NOMO-1 treated with DMSO at 0.1 percent for 48 hours (cell line): ENCODE measurements around the gene RNF41.
"Not testable (repeated sequence)": the region's sequence is repeated elsewhere in the genome, so short reads cannot be mapped to it uniquely, and the experiment has no call there.

Experiments
- DNase-seq: peaks from one replicate; lab custom pipeline; 2025; ENCODE audit not compliant: unreplicated experiment; lab: John Stamatoyannopoulos, UW

RNF41 gene

GRCh38 chr12:56221757-56222530, at the start of gene RNF41:
TSS of gene RNF41 (minus strand) at chr12:56221922. CDS start at chr12:56214047, 7,875 bp downstream.
- peak; percentile 97 for DNase-seq

GRCh38 chr12:56271031-56271430, 49.3 kb upstream of the RNF41 start:
- DNase-seq: no peak

GRCh38 chr12:56267443-56268071, 45.8 kb upstream of the RNF41 start:
- DNase-seq: no peak

DNA sequence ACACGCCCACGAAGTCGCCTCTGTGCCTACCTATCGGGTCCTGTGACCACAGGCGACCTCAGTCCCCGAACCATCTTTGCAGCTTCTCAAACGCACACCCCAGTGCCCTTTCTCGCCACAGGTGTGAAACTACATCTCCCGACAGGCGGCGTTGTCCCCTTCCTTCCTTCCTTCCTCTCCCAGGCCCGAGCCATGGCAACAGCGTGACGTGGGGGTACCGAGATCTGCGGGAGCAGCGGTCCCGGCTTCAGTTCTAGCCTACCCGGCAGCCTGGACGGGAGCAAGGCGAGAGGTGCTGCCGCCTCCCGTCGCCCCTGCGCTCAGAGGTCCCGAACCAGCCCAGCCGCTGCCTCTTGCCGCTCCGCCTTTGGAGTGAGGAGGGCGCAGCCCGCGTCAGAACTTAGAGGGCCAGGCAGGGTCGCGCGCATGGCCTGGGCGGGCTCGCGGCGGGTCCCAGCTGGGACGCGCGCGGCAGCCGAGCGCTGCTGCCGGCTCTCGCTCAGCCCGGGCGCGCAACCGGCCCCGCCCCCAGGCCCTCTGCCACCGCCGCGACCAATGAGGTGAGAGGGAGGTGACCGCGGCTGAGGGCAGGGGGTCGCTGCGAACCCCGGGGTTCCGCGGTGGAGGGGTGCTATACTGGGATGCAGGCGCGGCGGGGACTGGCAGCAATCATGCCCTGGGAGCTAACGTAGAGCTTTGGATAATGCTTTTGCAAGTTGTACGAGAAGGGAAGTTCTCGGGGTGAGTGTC, 45.1 kb upstream of the RNF41 start, which contains the start of gene COQ10A:
Gene COQ10A, plus strand, starts transcription at position 250 of the 750 bp plus-strand sequence. Its CDS starts 177 bp downstream, at position 427.
- DNase-seq: peak; percentile 84

DNA sequence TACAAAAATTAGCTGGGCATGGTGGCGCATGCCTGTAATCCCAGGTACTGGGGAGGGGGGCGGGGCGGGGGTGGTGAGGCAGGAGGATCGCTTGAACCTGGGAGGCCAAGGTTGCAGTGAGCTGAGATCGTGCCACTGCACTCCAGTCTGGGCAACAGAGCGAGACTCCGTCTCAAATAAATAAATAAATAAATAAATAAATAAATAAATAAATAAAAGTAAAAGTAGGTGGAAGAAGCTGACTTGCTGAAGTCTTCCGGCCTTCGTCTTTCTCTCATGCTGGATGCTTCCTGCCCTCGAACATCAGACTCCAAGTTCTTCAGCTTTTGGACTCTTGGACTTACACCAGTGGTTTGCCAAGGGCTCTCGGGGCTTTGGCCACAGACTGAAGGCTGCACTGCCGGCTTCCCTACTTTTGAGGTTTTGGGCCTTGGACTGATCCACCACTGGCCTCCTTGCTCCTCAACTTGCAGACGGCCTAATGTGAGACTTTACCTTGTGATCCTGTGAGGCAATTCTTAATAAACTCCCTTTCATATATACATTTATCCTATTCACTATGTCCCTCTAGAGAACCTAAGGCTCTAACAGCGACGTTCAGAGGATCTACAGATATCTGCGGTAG, 44.5 kb upstream of the RNF41 start:
- DNase-seq: not testable (repeated sequence)

GRCh38 chr12:56262955-56263354, 41.2 kb upstream of the RNF41 start:
- not testable (repeated sequence) for DNase-seq

- no peak for DNase-seq
Measured at GRCh38 chr12:56261503-56262232, 39.9 kb upstream of the RNF41 start.

- no peak for DNase-seq
Measured at GRCh38 chr12:56260921-56261320, 39.2 kb upstream of the RNF41 start.

DNA sequence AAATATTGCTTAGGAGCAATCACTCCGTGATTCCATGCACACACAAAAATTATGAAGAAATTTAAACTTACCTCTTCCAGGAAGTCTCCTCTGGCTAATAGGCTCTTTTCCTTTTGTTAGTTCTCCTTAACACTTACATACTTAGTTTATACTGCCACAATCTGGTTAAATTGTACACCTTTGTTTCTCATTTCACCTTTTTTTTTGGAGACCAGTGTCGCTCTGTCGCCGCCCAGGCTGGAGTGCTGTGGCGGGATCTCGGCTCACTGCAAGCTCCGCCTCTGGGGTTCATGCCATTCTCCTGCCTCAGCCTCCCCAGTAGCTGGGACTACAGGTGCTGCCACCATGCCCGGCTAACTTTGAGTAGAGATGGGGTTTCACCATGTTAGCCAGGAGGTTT, 38.7 kb upstream of the RNF41 start:
- no peak for DNase-seq

DNA sequence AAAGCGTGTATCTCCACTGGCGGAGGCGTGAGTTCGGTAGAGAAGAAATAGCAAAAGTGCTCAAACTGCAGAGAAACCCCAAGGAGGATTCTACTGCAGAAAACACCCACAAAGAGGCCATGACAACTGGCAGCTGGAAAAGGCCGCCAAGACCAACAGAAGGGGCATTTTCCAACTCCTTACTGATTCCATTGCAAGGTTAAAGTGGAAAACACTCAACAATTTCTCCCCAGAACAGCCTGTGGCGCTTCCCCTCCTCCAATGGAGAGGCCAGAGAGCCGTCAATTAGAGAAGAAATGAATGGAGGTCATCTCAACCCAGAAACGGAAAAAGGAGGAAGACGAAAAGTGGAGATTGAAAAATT, 37.1 kb upstream of the RNF41 start:
- no peak for DNase-seq

- DNase-seq: peak; percentile 72
Measured at GRCh38 chr12:56258068-56258819, 36.5 kb upstream of the RNF41 start, which contains the start of gene ANKRD52. TSS of gene ANKRD52 (minus strand) at chr12:56258384. CDS start at chr12:56258269, 115 bp downstream.

GRCh38 chr12:56257491-56258067, 35.9 kb upstream of the RNF41 start:
- no peak for DNase-seq

DNA sequence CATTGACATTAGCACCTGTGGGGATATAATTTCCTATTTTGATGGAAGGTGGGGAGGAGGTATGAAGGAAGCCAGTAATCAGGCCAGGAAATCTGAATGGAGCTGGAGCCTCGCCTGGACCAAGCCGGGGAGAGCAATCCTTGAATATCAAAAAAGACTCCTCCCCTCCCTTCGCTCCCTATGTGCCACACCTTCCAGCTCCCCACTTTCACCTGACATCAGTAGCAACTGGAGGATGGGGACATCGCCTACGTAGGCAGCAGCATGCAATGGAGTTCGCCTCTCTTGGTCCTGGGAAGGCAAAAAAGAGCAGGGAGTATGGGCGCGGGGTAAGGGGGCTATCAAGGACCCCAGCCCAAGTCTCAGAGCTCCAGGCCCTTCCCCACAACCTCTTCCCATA, 35.3 kb upstream of the RNF41 start:
- no peak for DNase-seq

- no peak for DNase-seq
Measured at GRCh38 chr12:56256326-56256960, 34.7 kb upstream of the RNF41 start.

GRCh38 chr12:56255671-56256070, 33.9 kb upstream of the RNF41 start:
- no peak for DNase-seq

GRCh38 chr12:56253091-56253490, 31.4 kb upstream of the RNF41 start:
- no peak for DNase-seq

DNA sequence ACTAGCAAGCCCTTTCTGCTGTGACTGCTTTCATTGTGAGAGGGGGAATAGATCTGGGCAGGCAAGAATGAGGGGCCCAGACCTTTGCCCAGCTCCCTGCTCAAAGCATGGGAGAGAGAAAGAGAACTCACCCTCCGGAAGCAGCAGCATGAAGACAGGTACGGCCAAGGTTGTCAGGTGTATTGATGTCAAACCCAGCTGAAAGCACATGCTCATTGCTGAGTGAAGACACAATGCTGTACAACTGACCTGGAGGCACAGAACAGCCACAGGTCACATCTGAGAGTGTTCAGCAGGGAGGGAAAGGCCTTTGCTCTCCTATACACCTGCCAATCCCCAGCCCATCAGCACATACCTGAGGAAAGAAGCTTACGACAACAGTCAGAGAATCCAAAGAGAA, 30.9 kb upstream of the RNF41 start:
- no peak for DNase-seq

DNA sequence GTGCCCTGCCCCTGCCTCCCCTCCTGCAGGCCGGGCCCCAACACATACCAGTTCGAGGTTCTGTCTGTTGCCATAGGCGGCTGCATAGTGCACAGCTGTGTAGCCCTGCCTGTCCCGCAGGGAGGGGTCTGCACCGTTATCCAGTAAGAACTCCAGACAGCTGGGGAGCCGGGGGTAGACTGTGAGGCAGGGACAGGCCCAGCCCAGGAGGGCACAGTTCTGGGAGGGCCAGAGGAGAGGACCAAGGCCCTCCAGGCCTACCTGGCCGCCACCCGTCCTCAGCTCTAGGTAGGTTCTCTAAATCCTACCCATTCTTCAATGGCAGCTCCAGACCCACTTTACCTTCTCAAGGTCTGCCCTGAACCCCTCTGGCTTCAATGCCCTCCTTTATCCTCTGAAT, 27.0 kb upstream of the RNF41 start:
- DNase-seq: no peak

DNA sequence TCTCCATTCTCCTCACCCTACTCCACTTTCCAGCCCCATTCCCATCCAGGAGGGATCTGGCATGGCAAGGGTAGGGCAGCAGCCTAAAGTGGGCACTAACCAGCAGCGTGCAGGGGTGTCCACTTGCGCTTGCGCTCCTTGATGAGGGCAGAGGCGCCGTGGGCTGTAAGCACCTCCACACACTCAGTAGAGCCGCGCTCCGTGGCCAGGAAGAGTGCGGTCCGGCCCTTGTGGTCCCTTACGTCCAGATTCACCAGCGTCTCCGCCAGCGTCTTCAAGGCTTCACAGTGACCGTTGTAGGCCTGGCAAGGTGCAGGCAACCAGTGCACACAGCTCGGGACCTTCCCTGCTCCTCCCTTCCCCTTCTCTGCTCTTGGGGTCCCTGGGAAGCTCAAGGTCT, 26.2 kb upstream of the RNF41 start:
- DNase-seq: no peak
